K562 treated with DMSO at 1 percent for 4 hours (cell line): ENCODE results near the gene DENND11. TPM values are rescaled to one million over a fixed set of nuclear protein-coding genes. Genes with fewer than 3 reads are reported as not detected.

Experiments used
- total RNA-seq: library from RNA; unstranded; fragments of 300-600 nt; gene quantifications from 2 replicates; pipeline ENCODE4 v1.2.3, GENCODE V29; 2022; ENCODE audit not compliant: insufficient read depth

The DENND11 gene
- total RNA-seq = 0.22 and 0.35 TPM in 2 replicates

GRCh38 chr7:141702047-141702567 is at the start of gene DENND11:
TSS of gene DENND11 (minus strand) at chr7:141702166. CDS start at chr7:141702153, 13 bp downstream.

GRCh38 chr7:141737836-141738591 is 36.0 kb upstream of the DENND11 start, which contains the start of gene SSBP1:
TSS of gene SSBP1 (plus strand) at chr7:141738358. CDS start at chr7:141739167, 809 bp downstream.

GRCh38 chr7:141708351-141708750 is 6.4 kb upstream of the DENND11 start, which contains the start of gene WEE2:
TSS of gene WEE2 (plus strand) at chr7:141708353. CDS start at chr7:141708759, 406 bp downstream.

Other genes starting within 250 kb of the DENND11 start
- gene AGK, start 150.8 kb downstream of the DENND11 start, total RNA-seq = 26.4 and 27.7 TPM in 2 replicates
- gene WEE2, start 6.2 kb upstream of the DENND11 start, total RNA-seq = not detected in 2 replicates
- 212 and 245 TPM in 2 replicates for gene SSBP1, start 36.2 kb upstream of the DENND11 start, total RNA-seq
- not detected in 2 replicates for gene TAS2R3, start 61.9 kb upstream of the DENND11 start, total RNA-seq
- gene TAS2R4, start 74.5 kb upstream of the DENND11 start, total RNA-seq = 0.42 TPM in 1 of 2 replicates, not detected in the other
- 1.1 and 2.3 TPM in 2 replicates for gene TAS2R5, start 88.1 kb upstream of the DENND11 start, total RNA-seq
- gene PRSS37, start 139.3 kb upstream of the DENND11 start, total RNA-seq = not detected in 2 replicates
- not detected in 2 replicates for gene OR9A4, start 214.2 kb upstream of the DENND11 start, total RNA-seq
- gene CLEC5A, start 244.8 kb upstream of the DENND11 start, total RNA-seq = not detected in 2 replicates